Neural cell (in vitro differentiated cells): Measurements from ENCODE around the gene MED27. TPM values are rescaled to one million over a fixed set of nuclear protein-coding genes. Genes with fewer than 3 reads are reported as not detected.

Experiments used
- H2AFZ ChIP-seq: fragments of 200-600, 300-800 bp; sonication (generic), shearing (Covaris generic); 2 replicates; pipeline ENCODE4 v1.6.0; 2014; ENCODE audit warnings: low read depth, mild to moderate bottlenecking, antibody characterized with exemption, low read length, moderate library complexity
- H3F3A ChIP-seq: fragments of 200-600 bp; shearing (Covaris generic); 2 replicates; pipeline ENCODE4 v1.6.1; 2016; ENCODE audit warnings: mild to moderate bottlenecking, moderate library complexity, mixed read lengths, antibody characterized with exemption, low read length; ENCODE audit not compliant: insufficient read depth, poor library complexity, severe bottlenecking
- H3K27ac ChIP-seq: fragments of 200-600, 300-800 bp; sonication (generic), shearing (Covaris generic); 2 replicates; pipeline ENCODE4 v1.5.1; 2014; ENCODE audit warnings: mild to moderate bottlenecking, low read length, moderate library complexity
- H3K27me3 ChIP-seq: fragments of 300-800, 200-600 bp; sonication (generic), shearing (Covaris generic); 2 replicates; pipeline ENCODE4 v1.6.0; 2014; ENCODE audit warnings: mild to moderate bottlenecking, low read depth, low read length, moderate library complexity; ENCODE audit not compliant: insufficient read depth
- H3K36me3 ChIP-seq: fragments of 300-800, 200-600 bp; sonication (generic), shearing (Covaris generic); 2 replicates; pipeline ENCODE4 v1.5.1; 2014; ENCODE audit warnings: mild to moderate bottlenecking, antibody characterized with exemption, low read length, moderate library complexity; ENCODE audit not compliant: insufficient read depth
- H3K4me2 ChIP-seq: fragments of 300-800, 200-600 bp; sonication (generic), shearing (Covaris generic); 2 replicates; pipeline ENCODE4 v1.6.0; 2014; ENCODE audit warnings: mild to moderate bottlenecking, low read length
- H3K4me3 ChIP-seq: fragments of 300-800, 200-600 bp; sonication (generic), shearing (Covaris generic); 2 replicates; pipeline ENCODE4 v1.5.1; 2014; ENCODE audit warnings: mild to moderate bottlenecking, low read length, moderate library complexity
- H3K79me2 ChIP-seq: fragments of 200-600 bp; shearing (Covaris generic); replicated peaks from 2 replicates; pipeline ENCODE4 v1.6.0; 2014; ENCODE audit warnings: mild to moderate bottlenecking, low read length, moderate library complexity; ENCODE audit not compliant: insufficient read depth
- H3K9ac ChIP-seq: fragments of 300-800, 200-600 bp; sonication (generic), shearing (Covaris generic); 2 replicates; pipeline ENCODE4 v1.6.1; 2016; ENCODE audit warnings: mild to moderate bottlenecking, low read length, mixed read lengths
- H3K9me2 ChIP-seq: fragments of 200-600 bp; shearing (Covaris generic); 2 replicates; pipeline ENCODE4 v1.6.1; 2016; ENCODE audit warnings: mild to moderate bottlenecking, low read length, mixed read lengths; ENCODE audit not compliant: insufficient read depth
- H3K9me3 ChIP-seq: fragments of 200-600, 300-800 bp; sonication (generic), shearing (Covaris generic); 2 replicates; pipeline ENCODE4 v1.6.1; 2016; ENCODE audit warnings: mild to moderate bottlenecking, mixed run types, low read length, moderate library complexity, mixed read lengths
- H4K20me1 ChIP-seq: fragments of 200-600 bp; shearing (Covaris generic); 2 replicates; pipeline ENCODE4 v1.6.1; 2016; ENCODE audit warnings: mild to moderate bottlenecking, mixed run types; ENCODE audit not compliant: insufficient read depth
- EP300 ChIP-seq: fragments of 450-650 bp; conservative IDR thresholded peaks from 2 replicates; pipeline ENCODE4 v1.6.1; 2014; ENCODE audit warnings: antibody characterized with exemption, mild to moderate bottlenecking, moderate library complexity; ENCODE audit not compliant: poor library complexity, severe bottlenecking
- EZH2 ChIP-seq: fragments of 200-600, 300-800 bp; shearing (Covaris generic), sonication (generic); IDR thresholded peaks from 2 replicates; pipeline ENCODE4 v1.6.1; 2014; ENCODE audit warnings: antibody characterized with exemption, low read length, borderline replicate concordance, mild to moderate bottlenecking; ENCODE audit not compliant: insufficient read depth, poor library complexity, severe bottlenecking
- MXI1 ChIP-seq: fragments of 450-650 bp; conservative IDR thresholded peaks from 2 replicates; pipeline ENCODE4 v1.6.1; 2014; ENCODE audit warnings: antibody characterized with exemption, mild to moderate bottlenecking; ENCODE audit not compliant: poor library complexity, severe bottlenecking
- POLR2AphosphoS5 ChIP-seq: IDR thresholded peaks from 2 replicates; pipeline ENCODE4 v1.6.1; 2012
- RAD21 ChIP-seq: fragments of 450-650 bp; conservative IDR thresholded peaks from 2 replicates; pipeline ENCODE4 v1.6.1; 2014; ENCODE audit warnings: antibody characterized with exemption, mild to moderate bottlenecking, moderate library complexity
- REST ChIP-seq: IDR thresholded peaks from 2 replicates; pipeline ENCODE4 v1.6.1; 2012; ENCODE audit warnings: borderline replicate concordance
- SMC3 ChIP-seq: fragments of 450-650 bp; conservative IDR thresholded peaks from 2 replicates; pipeline ENCODE4 v1.6.1; 2014; ENCODE audit warnings: antibody characterized with exemption, mild to moderate bottlenecking, moderate library complexity; ENCODE audit not compliant: poor library complexity
- TAF1 ChIP-seq: IDR thresholded peaks from 2 replicates; pipeline ENCODE4 v1.6.1; 2012; ENCODE audit warnings: low read depth
- polyA plus RNA-seq: library from polyadenylated mRNA; depleted of rRNA; stranded (reverse); fragments of >200 nt; gene quantifications from 2 replicates; pipeline ENCODE4 v1.2.3, GENCODE V29; 2014
- TF ChIP-seq, protein P1 (sequence below): fragments of 450-650 bp; IDR thresholded peaks from 2 replicates; pipeline ENCODE4 v1.5.1; 2014; ENCODE audit warnings: antibody characterized with exemption, mild to moderate bottlenecking, moderate library complexity; ENCODE audit not compliant: poor library complexity, severe bottlenecking

Gene MED27
- polyA plus RNA-seq, 1 donor from 2014 or later, result 7.5 TPM

DNA sequence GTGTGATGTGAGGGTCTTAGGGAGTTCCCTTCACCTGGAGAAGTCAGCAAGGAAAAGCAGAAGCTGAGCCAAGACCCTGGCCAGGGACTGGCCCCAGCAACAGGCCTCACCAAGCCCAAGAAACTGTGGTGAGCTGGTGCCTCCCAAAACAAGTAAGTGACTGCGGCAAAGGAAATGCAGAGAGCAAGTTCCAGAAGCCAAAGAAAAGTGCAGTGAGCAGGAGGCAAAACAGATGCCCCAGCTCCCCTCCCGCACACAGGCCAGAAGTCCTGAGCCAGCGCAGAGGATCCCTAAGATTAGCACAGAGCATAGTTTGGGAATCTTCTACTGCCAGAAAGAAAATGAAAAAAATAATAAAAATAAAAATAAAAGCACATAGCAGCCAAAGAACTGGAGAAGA, 13.2 kb downstream of the MED27 start:
- Histone ChIP-seq H3F3A (no peaks in the 10 kb centered on the region), H3K27ac (no peak overlapping the region), H3K9ac (no peak overlapping the region), H3K79me2 (peaks cover 22% of the 10 kb centered on the region), H4K20me1 (no peaks in the 10 kb centered on the region), H3K4me2 (no peak overlapping the region), H3K36me3 (no peaks in the 10 kb centered on the region), H3K27me3 (no peaks in the 10 kb centered on the region), H2AFZ (no peak overlapping the region), H3K9me3 (no peaks in the 10 kb centered on the region), H3K9me2 (no peaks in the 10 kb centered on the region), H3K4me3 (no peak overlapping the region)
- no peak for TF ChIP-seq RAD21
- TF ChIP-seq EZH2, result no peak
- no peak for TF ChIP-seq SMC3
- TF ChIP-seq TAF1, result no peak
- no peak for TF ChIP-seq REST
- no peak for TF ChIP-seq EP300
- no peak for TF ChIP-seq POLR2AphosphoS5
- TF ChIP-seq MXI1, result no peak
- TF ChIP-seq, protein P1, sequence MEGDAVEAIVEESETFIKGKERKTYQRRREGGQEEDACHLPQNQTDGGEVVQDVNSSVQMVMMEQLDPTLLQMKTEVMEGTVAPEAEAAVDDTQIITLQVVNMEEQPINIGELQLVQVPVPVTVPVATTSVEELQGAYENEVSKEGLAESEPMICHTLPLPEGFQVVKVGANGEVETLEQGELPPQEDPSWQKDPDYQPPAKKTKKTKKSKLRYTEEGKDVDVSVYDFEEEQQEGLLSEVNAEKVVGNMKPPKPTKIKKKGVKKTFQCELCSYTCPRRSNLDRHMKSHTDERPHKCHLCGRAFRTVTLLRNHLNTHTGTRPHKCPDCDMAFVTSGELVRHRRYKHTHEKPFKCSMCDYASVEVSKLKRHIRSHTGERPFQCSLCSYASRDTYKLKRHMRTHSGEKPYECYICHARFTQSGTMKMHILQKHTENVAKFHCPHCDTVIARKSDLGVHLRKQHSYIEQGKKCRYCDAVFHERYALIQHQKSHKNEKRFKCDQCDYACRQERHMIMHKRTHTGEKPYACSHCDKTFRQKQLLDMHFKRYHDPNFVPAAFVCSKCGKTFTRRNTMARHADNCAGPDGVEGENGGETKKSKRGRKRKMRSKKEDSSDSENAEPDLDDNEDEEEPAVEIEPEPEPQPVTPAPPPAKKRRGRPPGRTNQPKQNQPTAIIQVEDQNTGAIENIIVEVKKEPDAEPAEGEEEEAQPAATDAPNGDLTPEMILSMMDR, result no peak

- no peaks in the 10 kb centered on the region for H3K9me3 ChIP-seq
- no peaks in the 10 kb centered on the region for H3K9me2 ChIP-seq
- peaks cover 22% of the 10 kb centered on the region for H3K79me2 ChIP-seq
- no peak overlapping the region for H3K9ac ChIP-seq
- H3K4me3 ChIP-seq, result no peak overlapping the region
- H2AFZ ChIP-seq, result no peak overlapping the region
- H3K36me3 ChIP-seq, result no peaks in the 10 kb centered on the region
- H3K27ac ChIP-seq, result no peak overlapping the region
- no peaks in the 10 kb centered on the region for H4K20me1 ChIP-seq
- no peaks in the 10 kb centered on the region for H3K27me3 ChIP-seq
- no peak for TF ChIP-seq SMC3
- no peak for TF ChIP-seq MXI1
- TF ChIP-seq EZH2, result no peak
- TF ChIP-seq REST, result no peak
- TF ChIP-seq, protein P1, result no peak
- TF ChIP-seq EP300, result no peak
- H3F3A ChIP-seq, result no peaks in the 10 kb centered on the region
- H3K4me2 ChIP-seq, result no peak overlapping the region
These were observed 13.6 kb downstream of the MED27 start for GRCh38 chr9:132066057-132066456.
